Stimulated activated CD4-positive, alpha-beta T cell treated with anti-CD3 and anti-CD28 coated beads, Interleukin-1b, Interleukin-23, amount 100 ng/mL, for 24 hours (primary cell): Measurements from ENCODE around the gene KRTAP5-1.

Experiments
- DNase-seq, 4 experiments: peaks; one replicate each; pipeline ENCODE4 v3.0.0-alpha.2; 2020; ENCODE audit warnings: low read depth in 4 of 4, low spot score in 1 of 4

The KRTAP5-1 gene

GRCh38 chr11:1572197-1573076 is 12.6 kb downstream of the KRTAP5-1 start, which contains the start of gene DUSP8:
TSS of gene DUSP8 (minus strand) at chr11:1572271. CDS start at chr11:1565826, 6,445 bp downstream.
- peak; percentile 79 to 88 (median 85) for DNase-seq

- no peak for DNase-seq
Observed at GRCh38 chr11:1571760-1572196, 13.3 kb downstream of the KRTAP5-1 start.

GRCh38 chr11:1570896-1571759 is 14.0 kb downstream of the KRTAP5-1 start:
- DNase-seq, result no peak

- no peak for DNase-seq
Observed at GRCh38 chr11:1570531-1570895, 14.6 kb downstream of the KRTAP5-1 start.

- no peak for DNase-seq
Observed at GRCh38 chr11:1570001-1570453, 15.1 kb downstream of the KRTAP5-1 start.

GRCh38 chr11:1569251-1569780 is 15.8 kb downstream of the KRTAP5-1 start:
- no peak for DNase-seq

GRCh38 chr11:1568441-1568911 is 16.6 kb downstream of the KRTAP5-1 start:
- DNase-seq, result no peak

GRCh38 chr11:1567721-1568100 is 17.4 kb downstream of the KRTAP5-1 start:
- no peak for DNase-seq

GRCh38 chr11:1567052-1567720 is 17.9 kb downstream of the KRTAP5-1 start:
- no peak for DNase-seq

- no peak for DNase-seq
Observed at GRCh38 chr11:1566381-1567051, 18.6 kb downstream of the KRTAP5-1 start.

GRCh38 chr11:1565904-1566247 is 19.2 kb downstream of the KRTAP5-1 start:
- no peak for DNase-seq

GRCh38 chr11:1565173-1565903 is 19.7 kb downstream of the KRTAP5-1 start:
- DNase-seq, result no peak

- DNase-seq, result no peak
Observed at GRCh38 chr11:1564535-1565172, 20.4 kb downstream of the KRTAP5-1 start.

GRCh38 chr11:1563697-1564534 is 21.2 kb downstream of the KRTAP5-1 start:
- no peak for DNase-seq

GRCh38 chr11:1563149-1563638 is 21.9 kb downstream of the KRTAP5-1 start:
- no peak for DNase-seq

GRCh38 chr11:1562469-1563148 is 22.5 kb downstream of the KRTAP5-1 start:
- no peak for DNase-seq

GRCh38 chr11:1561955-1562354 is 23.1 kb downstream of the KRTAP5-1 start:
- DNase-seq, result no peak

- no peak for DNase-seq
Observed at GRCh38 chr11:1561266-1561665, 23.8 kb downstream of the KRTAP5-1 start.
